ENCODE data around the gene ATP8B3.
A peak's percentile ranks its signal among the peaks of the same experiment; 100 is the strongest.
"Not testable (repeated sequence)": the region's sequence is repeated elsewhere in the genome, so short reads cannot be mapped to it uniquely, and the experiment has no call there.

Gene ATP8B3

DNA sequence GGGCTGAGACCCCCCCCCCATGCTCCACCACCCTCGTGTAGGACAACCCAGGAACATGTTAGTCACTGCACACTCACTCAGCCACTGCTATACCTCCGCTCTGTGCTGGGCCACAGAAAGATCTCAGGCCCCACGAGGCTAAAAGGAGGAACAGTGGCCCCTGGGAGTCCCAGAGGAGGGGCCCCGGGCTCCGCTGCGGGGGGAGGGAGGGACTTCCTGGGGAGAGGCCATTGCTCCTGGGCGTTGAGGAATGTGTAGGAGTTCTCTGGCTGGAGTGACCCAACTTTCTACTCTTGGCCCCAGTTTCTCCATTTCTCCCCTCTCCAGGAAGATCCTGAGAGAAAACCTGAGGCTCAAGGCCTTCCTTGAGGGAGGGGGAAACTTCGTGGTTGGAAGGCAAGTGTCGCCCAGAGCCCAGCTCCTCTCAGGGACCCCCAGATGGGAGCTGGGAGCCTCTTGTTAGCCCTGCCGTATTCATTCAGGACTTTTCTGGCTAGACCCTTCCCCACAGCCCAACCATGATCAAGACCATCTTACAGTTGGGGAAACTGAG is 45.2 kb downstream of the ATP8B3 start:
- no peak for DNase-seq

DNA sequence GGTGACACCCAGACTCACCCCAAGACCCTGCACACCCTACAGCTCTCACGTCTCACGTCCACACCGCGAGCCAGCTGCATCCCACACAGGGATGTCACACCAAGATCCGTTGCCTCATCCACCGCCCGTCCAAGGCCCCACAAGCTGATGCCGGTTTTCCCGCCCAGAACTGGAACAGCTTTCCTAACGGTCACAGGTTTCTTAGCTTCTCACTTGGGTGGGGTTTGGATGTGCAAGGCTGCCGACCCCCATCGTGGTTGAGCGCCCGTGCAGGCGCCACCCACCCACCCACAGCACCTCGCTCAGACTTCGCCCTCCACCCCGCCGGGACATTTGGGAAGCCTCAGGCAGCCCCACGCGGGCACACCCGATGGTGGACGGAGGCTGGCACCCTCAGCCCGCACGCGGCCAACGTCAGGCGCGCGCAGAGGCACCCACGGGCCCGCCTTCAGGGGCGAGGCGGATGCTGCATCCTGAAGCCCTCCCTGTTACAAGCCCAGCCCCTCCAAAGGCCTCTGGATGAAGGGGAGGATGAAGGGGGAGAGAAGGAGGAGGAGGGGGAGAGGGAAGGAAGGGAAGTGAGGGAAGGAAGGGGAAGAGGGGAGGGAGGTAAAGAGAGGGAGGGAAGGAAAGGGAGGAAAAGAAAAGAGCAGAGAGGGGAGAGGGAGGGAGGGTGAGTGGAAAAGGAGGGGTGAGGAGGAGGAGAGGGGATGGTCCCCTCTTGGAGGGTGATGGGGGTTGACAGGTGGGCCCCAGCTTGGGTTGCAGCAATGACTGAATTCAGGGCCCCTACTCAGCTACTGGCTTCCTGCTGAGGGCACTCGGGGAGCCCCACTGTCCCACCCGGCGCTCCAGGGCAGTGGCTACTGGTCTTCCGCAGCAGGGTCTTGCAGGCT is 45.9 kb downstream of the ATP8B3 start:
- no peak for DNase-seq

DNA sequence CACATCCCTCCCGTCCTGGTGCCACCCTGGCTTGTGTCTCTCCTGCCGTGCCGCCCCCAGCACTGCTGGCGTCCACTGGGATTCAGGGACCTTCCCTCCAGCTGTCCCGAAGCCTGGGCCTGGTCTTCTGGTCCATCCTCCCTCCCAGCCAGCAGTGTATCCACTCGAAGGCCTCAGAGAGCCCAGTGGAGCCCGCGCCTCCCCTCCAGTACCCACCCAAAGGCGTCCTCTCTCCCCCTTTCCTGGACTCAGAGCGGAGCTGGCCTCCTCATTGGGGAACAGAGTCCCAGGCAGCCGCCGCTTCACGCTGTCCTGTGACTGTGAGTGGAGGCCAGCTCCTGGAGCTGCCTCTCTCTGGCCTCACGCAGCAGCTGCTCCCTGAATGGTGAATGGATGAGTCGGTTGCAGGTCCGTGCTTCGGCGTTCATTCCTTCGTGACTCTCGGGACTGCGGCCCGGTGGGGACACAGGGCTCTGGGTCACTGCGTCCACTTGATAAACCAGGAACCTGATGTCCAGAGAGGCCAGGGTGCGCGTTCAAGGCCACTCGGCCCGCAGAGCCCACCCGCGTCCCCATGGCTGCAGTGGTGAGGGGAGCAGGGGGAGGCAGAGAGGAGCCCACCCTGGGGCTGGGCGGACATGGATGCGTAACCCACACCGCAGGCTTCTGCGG is 46.7 kb downstream of the ATP8B3 start:
- DNase-seq, result no peak

DNA sequence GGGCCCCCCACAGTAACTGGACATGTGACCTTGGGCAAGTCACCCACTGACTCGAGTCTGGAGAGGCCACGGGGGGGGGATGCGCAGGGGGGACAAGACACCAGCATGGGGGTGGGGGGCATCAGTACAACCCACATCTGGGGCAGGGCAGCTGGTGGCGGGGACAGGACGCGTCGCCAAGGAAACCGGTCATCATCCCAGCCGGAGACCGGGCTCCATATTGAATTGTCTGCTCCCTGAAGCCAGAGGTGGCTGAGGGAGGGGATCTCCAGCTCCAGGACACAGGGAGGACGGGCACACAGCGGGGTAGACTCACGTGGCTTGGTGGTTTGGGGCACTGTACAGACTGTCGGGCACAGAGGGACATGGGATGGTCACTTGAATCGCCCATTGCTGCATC is 47.3 kb downstream of the ATP8B3 start:
- DNase-seq, result no peak

DNA sequence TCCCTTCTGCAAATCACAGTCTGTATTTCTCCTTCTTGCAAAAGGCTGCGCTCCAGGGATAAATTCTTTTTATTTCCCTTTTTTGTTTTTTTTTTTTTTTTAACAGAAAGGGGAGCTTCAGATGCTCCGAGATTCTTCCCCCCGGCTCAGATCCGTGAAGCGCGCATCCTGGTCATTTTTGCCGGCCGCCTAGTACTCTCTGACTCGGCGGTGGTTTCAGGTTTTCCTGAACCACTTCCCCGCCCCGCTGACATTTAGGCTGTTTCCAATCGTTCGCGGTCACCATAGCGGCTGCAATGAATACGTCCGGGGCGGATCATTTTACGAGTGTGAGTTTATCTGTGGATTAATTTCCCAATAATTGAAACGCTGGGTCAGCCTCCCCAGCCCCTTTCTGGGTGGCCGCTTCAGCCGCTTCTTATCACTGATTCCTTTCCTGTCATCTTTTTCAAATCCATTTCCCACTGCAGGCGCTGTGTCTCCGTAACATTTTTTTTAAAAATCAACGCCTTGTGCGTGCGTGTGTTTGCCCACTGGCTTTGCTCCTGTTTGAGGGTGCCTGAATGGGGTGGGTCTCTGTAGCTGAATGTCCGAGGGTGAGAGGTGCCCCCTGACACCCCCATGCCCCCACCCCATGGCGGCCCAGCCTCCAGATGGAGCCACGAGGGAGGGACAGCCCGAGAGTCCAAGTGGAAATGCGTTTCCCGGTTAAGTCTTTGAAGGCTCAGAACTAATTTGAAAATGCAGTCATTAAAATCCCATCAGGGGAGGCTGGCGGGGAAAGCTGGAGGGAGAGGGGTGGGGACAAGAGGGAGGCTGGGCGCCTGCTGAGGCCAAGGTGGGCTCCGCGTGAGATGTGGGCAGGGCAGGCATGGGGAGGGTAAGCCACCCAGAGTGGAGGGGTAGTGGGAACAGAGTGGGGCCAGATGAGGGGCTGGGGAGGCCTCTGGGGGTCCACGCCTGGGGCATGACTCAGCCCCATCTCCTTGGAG is 48.1 kb downstream of the ATP8B3 start:
- DNase-seq, result no peak

DNA sequence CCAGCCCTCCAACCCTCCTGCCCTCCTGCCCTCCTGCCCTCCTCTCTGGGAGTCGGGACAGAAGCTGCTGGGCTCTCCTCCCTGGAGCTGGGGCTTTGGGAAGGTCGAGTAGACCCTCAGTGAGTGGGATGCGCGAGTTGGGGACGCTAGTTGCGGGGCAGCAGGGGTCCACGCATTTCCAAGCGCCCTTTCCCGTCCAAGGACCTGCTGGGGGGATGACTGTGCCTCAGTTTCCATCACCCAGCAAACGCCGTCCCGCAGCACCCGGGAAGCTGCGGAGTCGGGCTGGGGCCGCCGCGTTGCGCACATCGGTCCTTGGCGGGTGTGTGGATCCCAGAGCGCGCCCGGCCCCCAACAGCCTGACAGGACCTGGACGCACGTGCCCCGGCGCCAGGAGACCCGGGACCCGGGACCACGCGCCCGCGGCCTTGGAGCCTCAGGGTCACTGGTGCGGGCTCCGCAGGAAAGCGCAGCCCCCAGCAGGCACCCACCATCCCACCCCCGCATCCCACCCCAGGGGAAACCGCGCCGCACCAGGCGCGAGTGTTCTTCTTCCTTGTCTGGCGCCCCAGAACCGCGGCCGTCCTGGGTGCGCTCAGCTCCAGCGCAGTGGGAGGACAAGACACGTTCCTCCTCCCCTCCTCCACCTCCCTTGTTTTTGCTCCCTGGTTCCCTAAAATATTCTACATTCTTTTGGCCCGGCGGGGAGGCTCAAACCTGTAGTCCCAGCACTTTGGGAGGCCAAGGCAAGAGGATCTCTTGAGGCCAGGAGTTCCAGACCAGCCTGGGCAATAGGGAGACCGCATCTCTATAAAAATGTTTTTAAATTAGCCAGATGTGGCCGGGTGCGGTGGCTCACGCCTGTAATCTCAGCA is 49.6 kb downstream of the ATP8B3 start:
- DNase-seq, result no peak

DNA sequence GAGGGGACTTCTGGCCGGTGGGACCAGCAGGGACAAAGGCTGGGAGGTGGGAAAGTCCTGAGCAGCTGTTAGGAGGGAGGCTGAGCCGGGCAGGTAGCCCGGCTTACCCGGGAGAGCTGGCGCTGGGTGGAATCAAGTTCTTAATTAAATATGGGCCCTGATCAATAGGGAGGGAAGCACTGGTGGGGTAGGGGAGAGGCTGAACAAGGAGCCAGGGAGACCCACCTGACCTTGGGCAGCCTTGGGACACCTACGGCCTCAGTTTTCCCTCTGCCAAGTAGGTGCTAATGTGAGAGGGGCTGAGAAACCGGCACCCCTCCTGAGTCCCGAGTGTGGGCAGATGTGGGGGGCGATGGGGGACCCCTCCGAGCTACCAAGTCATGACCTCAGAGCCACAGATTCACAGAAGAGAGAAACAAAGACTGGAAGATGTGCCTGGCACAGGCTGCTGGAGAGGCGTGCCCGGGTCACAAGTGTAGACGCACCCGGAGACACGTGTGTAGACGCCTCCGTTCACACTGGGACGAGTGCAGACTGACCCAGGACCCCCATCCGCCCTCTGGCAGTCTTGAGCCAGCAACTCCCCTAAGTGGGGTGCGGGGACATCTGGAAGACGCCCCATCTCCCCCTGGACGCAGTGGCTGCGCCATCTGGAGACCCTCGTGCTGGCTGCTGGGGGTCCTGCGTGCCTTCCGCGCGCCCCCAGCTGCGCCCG is 50.4 kb downstream of the ATP8B3 start:
- DNase-seq, result no peak

DNA sequence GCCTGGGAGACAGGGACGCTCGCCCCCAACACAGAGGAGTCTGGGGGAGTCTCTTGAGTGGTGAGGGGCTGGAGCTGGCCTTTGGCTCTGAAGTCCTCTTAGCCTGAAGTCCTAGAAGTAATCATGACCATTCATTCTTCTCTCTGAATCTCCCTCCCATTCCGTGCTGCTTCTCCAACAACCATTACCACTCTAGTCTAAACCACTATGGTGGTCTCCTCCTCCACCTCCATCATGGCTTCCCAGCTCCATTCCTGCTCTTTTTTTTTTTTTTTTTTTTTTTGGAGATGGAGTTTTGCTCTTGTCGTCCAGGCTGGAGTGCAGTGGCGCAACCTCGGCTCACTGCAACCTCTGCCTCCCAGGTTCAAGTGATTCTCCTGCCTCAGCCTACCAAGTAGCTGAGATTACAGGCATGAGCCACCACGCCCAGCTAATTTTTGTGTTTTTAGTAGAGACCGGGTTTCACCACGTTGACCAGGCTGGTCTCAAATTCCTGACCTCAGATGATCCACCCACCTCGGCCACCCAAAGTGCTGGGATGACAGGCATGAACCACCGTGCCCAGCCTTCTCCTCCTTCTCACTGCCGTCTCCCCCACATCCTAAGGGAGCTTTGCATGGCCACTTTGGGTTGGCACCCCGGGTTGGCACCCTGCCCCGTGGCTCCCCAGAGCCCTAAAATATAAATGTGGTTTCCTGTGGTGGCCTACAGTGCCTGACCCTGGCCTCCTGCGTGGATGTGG is 51.1 kb downstream of the ATP8B3 start:
- DNase-seq, result not testable (repeated sequence)

DNA sequence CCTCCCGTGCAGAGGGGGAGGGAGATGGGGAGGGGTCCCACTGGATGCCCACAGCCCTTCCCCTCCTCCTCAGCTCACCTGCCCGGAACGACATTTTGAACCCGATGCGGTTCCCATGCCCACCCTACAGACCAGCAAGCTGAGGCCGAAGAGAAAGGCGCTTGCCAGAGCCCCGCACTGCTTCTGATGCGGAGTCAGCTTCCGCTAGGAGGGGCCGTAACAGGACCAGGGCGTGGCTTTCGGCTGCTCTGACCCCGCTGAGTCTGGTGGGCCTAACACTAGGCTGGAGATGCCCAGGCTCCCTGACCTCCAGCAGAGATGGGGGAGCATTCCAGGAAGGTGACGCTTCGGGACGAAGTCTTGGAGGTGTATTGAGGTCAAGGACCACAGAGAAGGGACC is 52.1 kb downstream of the ATP8B3 start:
- DNase-seq, result no peak

DNA sequence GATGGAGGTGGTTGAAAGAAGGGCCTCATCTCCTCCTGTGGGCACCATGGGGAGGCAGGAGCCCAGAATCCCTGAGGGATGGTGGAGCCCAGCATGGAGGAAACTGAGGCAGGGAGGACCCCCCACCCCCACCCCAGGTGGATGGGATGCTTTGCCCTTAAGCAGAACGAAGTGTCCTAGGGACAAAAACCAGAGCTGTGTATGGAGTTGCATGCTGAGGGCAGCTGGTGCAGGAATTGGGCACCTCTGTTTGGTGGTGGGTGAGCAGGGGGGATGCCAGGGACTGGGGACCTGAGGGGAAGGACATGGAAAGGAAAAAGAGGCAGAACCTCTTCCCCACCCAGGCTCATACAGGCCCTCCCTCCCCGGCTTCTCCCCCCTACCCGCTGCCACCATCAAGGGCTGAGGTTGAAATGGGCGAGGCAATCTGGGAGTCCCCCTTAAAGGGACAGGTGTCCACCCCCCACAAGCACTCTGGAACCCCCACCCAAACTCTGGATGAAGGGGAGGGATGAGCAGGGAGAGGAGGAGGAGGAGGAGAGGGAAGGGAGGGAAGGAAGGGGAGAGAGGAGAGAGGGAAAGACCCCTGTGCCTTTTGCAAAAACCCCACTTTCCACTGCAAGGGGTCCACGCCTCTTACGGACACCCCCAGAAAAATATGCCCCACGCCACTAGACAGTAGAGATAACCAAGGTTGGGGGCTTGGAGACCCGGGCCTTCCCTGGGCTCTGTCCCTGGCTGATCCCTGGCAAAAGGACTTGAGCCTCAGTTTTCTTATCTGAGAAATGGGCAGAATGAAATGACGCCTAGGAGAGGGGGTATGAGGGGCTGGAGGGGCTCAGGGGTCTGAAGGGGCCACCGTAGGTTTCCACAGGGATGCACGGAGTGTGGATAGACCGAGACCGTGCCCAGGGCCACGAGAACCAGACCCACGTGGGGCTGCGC is 52.8 kb downstream of the ATP8B3 start:
- DNase-seq, result no peak

DNA sequence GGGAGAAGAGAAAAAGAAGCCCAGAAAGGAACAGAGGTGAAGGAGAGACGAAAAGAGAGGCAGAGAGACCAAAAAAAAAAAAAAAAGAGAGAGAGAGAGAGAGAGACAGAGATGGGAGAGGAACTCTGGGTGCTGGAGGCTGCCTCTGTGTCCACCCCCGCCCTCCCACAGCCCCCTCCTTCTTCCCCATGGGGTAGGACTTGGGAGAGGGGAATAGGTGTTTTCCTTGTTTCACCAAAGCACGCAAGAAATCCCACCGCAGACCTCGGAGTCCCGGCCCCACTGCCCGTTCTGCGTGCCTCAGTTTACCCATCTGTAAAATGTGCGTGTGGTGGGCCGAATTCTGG is 53.9 kb downstream of the ATP8B3 start:
- DNase-seq, result no peak

DNA sequence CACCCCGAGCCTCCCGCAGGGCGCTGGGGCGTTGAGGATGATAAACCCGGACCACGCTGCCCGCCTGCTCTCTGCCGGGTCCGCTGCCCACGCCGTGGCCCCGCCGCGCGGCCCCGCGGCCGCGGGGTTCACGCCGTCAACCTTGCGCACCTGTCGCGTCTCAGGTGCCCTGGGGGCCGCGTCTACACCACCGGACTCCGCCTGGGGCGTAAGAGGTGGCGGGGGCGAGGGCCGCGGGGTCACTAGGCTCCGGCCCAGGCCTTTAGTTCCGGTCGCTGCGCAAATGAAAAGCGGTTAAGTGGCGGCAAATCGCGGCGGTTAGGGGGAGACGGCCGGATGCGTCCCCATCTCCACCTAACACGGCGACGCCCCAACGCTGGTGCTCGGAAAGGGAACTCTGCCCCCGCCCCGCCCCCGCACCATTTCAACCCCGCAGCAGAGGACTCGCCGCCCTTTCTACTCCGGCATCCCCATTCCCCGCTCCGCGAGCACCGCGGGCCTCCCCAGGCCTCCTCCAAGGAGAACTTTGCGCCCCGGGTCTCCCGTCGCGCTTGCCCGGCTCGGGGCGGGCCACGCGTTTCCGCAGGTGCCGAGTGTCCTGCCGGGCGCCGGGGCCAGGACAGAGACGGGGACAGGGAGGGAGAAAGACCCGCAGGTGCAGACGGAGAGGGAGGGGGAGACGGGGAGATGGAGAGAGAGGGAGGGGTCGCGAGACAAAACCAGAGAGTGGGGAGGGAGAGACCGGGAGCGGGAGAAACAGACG is 54.4 kb downstream of the ATP8B3 start:
- no peak for DNase-seq

DNA sequence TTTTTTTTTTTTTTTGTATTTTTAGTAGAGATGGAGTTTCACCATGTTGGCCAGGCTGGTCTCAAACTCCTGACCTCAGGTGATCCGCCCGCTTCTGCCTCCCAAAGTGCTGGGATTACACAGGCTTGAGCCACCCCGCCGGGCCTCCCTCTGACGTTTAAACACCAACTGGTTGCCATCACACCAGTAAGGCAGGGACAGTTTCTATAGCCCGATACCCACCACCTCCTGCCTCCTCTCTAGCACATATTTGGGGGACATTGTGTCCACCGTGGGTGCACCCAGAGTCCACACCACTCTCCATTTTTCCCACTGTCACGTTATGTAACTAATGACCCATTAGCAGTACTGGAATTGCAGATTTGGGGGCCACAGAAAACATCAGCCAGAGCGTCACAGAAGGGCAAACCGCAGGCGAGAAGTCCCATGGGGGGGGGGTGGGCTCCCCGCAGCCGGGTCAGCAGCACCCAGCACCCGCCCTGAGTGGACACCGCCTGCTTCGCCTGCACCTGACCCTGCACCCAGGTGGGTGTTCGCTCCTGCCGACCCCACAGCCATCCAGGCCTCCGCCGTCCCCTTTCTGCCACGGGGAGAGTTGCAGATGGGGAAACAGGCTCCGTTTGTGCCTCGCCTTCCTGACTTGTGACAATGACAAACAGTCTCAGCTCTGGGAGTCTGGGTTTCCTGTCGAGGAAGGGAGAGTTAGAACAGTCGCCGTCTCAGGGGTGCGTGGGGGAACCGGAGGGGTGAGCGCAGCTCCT is 55.2 kb downstream of the ATP8B3 start:
- no peak for DNase-seq

DNA sequence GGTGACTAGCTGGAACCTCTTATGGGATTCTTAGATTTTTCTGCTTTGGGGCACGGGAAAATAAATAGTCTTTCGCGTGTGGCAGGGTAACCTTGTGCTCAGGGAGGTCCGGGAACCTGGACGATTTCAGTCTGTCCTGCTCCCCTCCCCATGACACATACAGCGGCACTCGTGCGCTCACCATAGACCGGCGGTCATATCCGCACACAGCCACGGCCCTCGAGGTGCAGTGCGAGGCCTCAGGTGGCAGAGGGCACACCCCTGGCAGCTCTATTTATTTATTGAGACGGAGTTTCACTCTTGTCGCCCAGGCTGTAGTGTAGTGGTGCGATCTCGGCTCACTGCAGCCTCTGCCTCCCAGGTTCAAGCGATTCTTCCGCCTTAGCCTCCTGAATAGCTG is 55.8 kb downstream of the ATP8B3 start:
- DNase-seq, result no peak

DNA sequence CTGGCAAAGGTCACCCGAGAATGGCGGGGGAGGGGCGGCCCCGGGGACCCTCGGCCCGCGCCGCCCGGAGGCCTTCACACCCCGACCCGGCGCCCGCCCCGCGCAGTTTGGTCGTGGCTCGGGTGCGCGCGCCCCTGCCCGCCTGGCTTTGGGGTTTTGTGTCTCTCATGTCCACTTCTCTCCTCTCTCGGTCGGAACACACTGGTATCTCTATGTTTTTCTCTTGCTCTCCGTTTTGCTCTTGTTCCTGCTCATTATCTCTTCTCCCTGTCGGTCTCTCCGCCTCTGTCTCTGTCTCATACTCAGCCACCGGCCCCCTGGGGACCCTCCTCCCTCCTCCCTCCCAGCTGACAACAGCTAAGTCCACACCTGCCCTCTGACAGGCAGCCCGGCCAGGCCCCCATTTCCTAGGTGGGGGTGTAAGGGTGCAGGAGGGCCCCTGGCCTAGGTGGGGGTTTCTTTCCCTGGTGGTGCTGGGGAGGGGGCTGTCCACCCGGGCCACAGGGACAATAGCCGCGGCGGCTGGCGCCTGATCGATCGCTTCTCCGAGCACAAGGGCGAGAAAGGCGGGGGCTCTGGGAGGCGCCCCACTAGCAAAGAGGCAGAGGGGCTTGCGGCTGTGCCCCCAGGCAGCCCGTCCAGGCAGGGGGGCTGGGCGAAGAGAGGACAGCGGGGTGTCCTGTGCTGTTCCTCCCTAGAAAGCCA is 56.5 kb downstream of the ATP8B3 start:
- no peak for DNase-seq

DNA sequence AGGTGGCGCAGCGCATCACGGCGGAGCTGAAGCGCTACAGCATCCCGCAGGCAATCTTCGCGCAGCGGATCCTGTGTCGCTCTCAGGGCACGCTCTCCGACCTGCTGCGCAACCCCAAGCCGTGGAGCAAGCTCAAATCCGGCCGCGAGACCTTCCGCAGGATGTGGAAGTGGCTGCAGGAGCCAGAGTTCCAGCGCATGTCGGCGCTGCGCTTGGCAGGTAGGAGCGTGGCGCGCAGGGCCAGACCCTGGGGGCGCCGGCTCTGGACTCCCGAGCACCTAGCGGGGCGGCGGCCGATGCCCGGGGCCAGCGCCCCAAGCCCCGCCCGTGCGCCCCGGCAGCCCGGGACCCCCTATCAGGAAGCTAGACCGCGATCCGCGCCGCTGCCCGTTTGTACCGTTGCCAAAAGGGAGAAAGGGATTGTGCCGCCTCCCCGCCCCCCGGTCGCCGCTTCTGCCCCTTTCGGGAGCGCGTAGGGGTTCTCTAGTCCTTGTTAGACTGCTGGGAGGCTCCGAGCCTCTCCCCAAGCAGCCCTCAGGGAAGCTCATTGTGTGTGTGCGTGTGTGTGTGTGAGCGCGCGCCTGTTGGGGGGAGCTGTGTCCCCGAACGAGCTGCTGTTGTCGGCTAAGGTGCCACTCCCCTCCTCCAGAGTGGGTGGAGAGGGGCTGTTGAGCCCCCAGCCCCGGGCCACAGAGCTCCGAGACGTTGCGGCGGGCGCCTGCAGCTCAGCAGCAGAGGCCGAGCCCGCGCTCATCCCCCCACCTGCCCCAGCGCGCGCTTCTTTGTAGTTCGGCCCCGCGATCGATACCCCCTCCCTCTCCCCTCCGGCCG is 57.2 kb downstream of the ATP8B3 start:
- peak; percentile 45 for DNase-seq
